HepG2 (cell line): ENCODE results near the gene CDC42SE1. TPM values are rescaled to one million over a fixed set of nuclear protein-coding genes. Genes with fewer than 3 reads are reported as not detected.

Experiments used
- ATAC-seq: fragments of 200-7000 bp; cut with Tn5 transposase; 3 replicates; pipeline ENCODE4 v1.9.1; 2020; ENCODE audit warnings: mild to moderate bottlenecking, moderate library complexity
- BruUV-seq: library from RNA; stranded (reverse); fragments of 400-500 nt; replicated peaks from 2 replicates; lab custom pipeline; 2021; lab: Mats Ljungman, UMichigan
- CTCF ChIA-PET: fragments of 300-600 bp; formaldehyde crosslinking; extraction: SDS; loops from one replicate; lab custom pipeline; 2021; ENCODE audit warnings: low total read pairs, inconsistent platforms, low intra/inter-chr PET ratio; lab: Yijun Ruan, JAX
- POLR2A ChIA-PET: fragments of 350-600 bp; sonication (Branson Sonifier 250); formaldehyde crosslinking; loops from one replicate; lab custom pipeline; 2020; ENCODE audit warnings: antibody characterized with exemption, inconsistent platforms; lab: Yijun Ruan, JAX
- DNase-seq: peaks from one replicate; pipeline ENCODE4 v3.0.0-alpha.2; 2015; ENCODE audit warnings: low spot score
- FAIRE-seq: peaks from 3 replicates; lab custom pipeline; 2011; peaks lifted over from hg19 to GRCh38; lab: Jason Lieb, UNC
- H2AFZ ChIP-seq: one replicate; pipeline ENCODE4 v1.6.1; 2011; ENCODE audit warnings: low read length, inconsistent platforms
- H3K27ac ChIP-seq: fragments of 300-600 bp; 3 replicates; pipeline ENCODE4 v1.8.0; 2011; ENCODE audit warnings: mixed run types, mild to moderate bottlenecking, mixed read lengths, low read length, inconsistent platforms; ENCODE audit not compliant: insufficient read depth; ENCODE audit errors: extremely low read length
- H3K27me3 ChIP-seq, 2 experiments: fragments of 200-600 bp in 1 of 2; 2 replicates in 1 of 2; 3 replicates in 1 of 2; pipeline versions ENCODE4 v1.6.0 to v1.8.0; 2011; ENCODE audit warnings: low read length in 2 of 2, mild to moderate bottlenecking in 2 of 2, moderate library complexity in 2 of 2, inconsistent platforms in 1 of 2; ENCODE audit not compliant: insufficient read depth in 2 of 2, control insufficient read depth in 1 of 2
- H3K36me3 ChIP-seq, 2 experiments: fragments of 200-600 bp in 1 of 2; replicated peaks in 1 of 2; 2 replicates in 1 of 2; 3 replicates in 1 of 2; pipeline versions ENCODE4 v1.5.1 to v1.8.0; 2011; ENCODE audit warnings: low read length in 2 of 2, inconsistent platforms in 1 of 2; ENCODE audit not compliant: insufficient read depth in 2 of 2, control insufficient read depth in 1 of 2
- H3K4me1 ChIP-seq: 2 replicates; pipeline ENCODE4 v1.5.1; 2012; ENCODE audit warnings: low read length, inconsistent platforms; ENCODE audit not compliant: insufficient read depth
- H3K4me2 ChIP-seq: 2 replicates; pipeline ENCODE4 v1.6.0; 2011; ENCODE audit warnings: low read depth, low read length, inconsistent platforms
- H3K4me3 ChIP-seq, 3 experiments: fragments of 200-600 bp in 1 of 3; sonication (generic), shearing (Covaris generic) in 1 of 3; replicated peaks in 1 of 3; 2 replicates each; pipeline ENCODE4 v1.5.1; 2011 to 2016; ENCODE audit warnings: low read length in 3 of 3, inconsistent platforms in 2 of 3, low read depth in 2 of 3, mild to moderate bottlenecking in 2 of 3, control low read depth in 1 of 3, mixed read lengths in 1 of 3; ENCODE audit not compliant: insufficient read depth in 1 of 3
- H3K79me2 ChIP-seq: one replicate; pipeline ENCODE4 v1.6.1; 2011; ENCODE audit warnings: low read length, inconsistent platforms; ENCODE audit not compliant: insufficient read depth
- H3K9ac ChIP-seq: 2 replicates; pipeline ENCODE4 v1.6.0; 2011; ENCODE audit warnings: mild to moderate bottlenecking, low read depth, low read length, inconsistent platforms; ENCODE audit not compliant: insufficient read depth
- H3K9me3 ChIP-seq: 2 replicates; pipeline ENCODE4 v1.5.1; 2012; ENCODE audit warnings: mild to moderate bottlenecking, low read length
- H4K20me1 ChIP-seq: 2 replicates; pipeline ENCODE4 v1.6.0; 2011; ENCODE audit warnings: inconsistent platforms, mild to moderate bottlenecking, low read length, moderate library complexity; ENCODE audit not compliant: insufficient read depth
- DPF2 ChIP-seq: sonication (generic); formaldehyde crosslinking; IDR thresholded peaks from 2 replicates; pipeline ENCODE4 v1.4.0; 2020; ENCODE audit warnings: mild to moderate bottlenecking, low read depth, missing genetic modification reagents, borderline replicate concordance
- EHMT2 ChIP-seq: fragments of 200-600 bp; sonication (generic); IDR thresholded peaks from 2 replicates; pipeline ENCODE4 v1.7.0; 2017; ENCODE audit warnings: antibody characterized with exemption, low read depth, low read length, borderline replicate concordance
- GPN1 ChIP-seq: sonication (generic); formaldehyde crosslinking; IDR thresholded peaks from 2 replicates; pipeline ENCODE4 v1.5.1; 2020; ENCODE audit warnings: missing genetic modification reagents, borderline replicate concordance
- NFE2L2 ChIP-seq: fragments of 150-350 bp; IDR thresholded peaks from 2 replicates; pipeline ENCODE4 v1.6.1; 2014; ENCODE audit warnings: low read length
- STAG1 ChIP-seq: sonication (generic); formaldehyde crosslinking; IDR thresholded peaks from 2 replicates; pipeline ENCODE4 v1.4.0; 2020; ENCODE audit warnings: missing genetic modification reagents
- ZNF556 ChIP-seq: sonication (generic); formaldehyde crosslinking; IDR thresholded peaks from 2 replicates; pipeline ENCODE4 v1.4.0; 2020; ENCODE audit warnings: mild to moderate bottlenecking, missing genetic modification reagents, borderline replicate concordance
- ZNF709 ChIP-seq: sonication (generic); formaldehyde crosslinking; IDR thresholded peaks from 2 replicates; pipeline ENCODE4 v1.5.0; 2020; ENCODE audit warnings: mild to moderate bottlenecking, missing genetic modification reagents
- WGBS: methylation state at CpG from one replicate; pipeline ENCODE4 v1.1.6; 2017; ENCODE audit warnings: low lambda C conversion rate; 5-methylcytosine and 5-hydroxymethylcytosine counted together
- in situ Hi-C: cut with HindIII; loops from 2 replicates; pipeline ENCODE4 v1.10.0; 2017; ENCODE audit warnings: low pct_unique_long_range_greater_than_20kb; ENCODE audit not compliant: extremely low pct_ligation_motif_present
- intact Hi-C: fragments of 100-400 bp; cut with micrococcal nuclease; formaldehyde crosslinking; loops from one replicate; pipeline ENCODE4 v1.10.0; 2022; ENCODE audit not compliant: unreplicated experiment
- polyA plus RNA-seq, 8 experiments: library from polyadenylated mRNA; depleted of rRNA in 3 of 8; stranded (reverse) in 7 of 8; unstranded in 1 of 8; fragments of >200 nt; fragmentation: Illumina TruSeq in 4 of 8; extraction: Trizol in 4 of 8; gene quantifications; 2 replicates each; pipeline versions ENCODE4 v1.2.1 to v1.2.3, GENCODE V29; 2011 to 2016; ENCODE audit warnings: low read depth in 4 of 8, missing spikeins in 1 of 8, mixed read lengths in 1 of 8; ENCODE audit not compliant: insufficient read depth in 1 of 8
- total RNA-seq, 5 experiments: library from RNA; depleted of rRNA; stranded (reverse); fragments of >200 nt; fragmentation: Illumina TruSeq; extraction: Trizol; gene quantifications; 2 replicates each; pipeline ENCODE4 v1.2.3, GENCODE V29; 2016; ENCODE audit warnings: low read depth in 1 of 5
- TF ChIP-seq, protein P1 (sequence below): sonication (generic); formaldehyde crosslinking; IDR thresholded peaks from 2 replicates; pipeline ENCODE4 v1.5.0; 2020; ENCODE audit warnings: mild to moderate bottlenecking, missing genetic modification reagents, moderate library complexity
- TF ChIP-seq, protein P2 (sequence below): sonication (generic); formaldehyde crosslinking; IDR thresholded peaks from 2 replicates; pipeline ENCODE4 v1.4.0; 2020; ENCODE audit warnings: mild to moderate bottlenecking, missing genetic modification reagents
- TF ChIP-seq, protein P3 (sequence below), 2 experiments: IDR thresholded peaks; 2 replicates each; pipeline ENCODE4 v1.6.1; 2011 to 2012; ENCODE audit warnings: low read length in 2 of 2, borderline replicate concordance in 1 of 2, low read depth in 1 of 2, mild to moderate bottlenecking in 1 of 2, moderate library complexity in 1 of 2

Gene CDC42SE1
- total and polyA plus RNA-seq, 2 of the 13 experiments (the other 11 are each of a cell fraction or from before 2014, with no cell fraction given): 17.6 to 17.9 TPM

DNA sequence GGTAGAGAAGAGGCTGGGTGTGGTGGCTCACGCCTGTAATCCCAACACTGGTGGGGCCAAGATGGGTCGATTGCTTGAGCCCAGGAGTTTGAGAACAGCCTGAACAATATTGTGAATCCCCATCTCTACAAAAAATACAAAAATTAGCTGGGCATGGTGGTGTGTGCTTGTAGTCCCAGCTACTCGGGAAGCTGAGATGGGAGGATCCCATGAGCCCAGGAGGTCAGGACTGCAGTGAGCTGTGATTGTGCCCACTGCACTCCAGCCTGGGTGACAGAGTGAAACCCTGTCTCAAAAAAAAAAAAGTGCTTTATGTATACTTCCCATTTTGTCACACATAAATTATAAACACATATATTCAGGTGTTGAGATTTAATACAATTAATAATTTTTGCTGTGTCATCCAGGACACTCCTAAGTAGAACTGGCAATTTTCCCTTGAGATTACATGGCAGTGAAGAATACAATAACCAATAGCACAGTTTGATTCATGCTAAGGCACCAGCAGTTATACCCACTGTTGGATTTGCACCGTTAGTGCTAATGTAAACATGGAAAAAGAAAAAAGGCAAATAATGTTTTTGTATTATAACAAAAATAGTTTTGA, 26.6 kb upstream of the CDC42SE1 start:
- Histone ChIP-seq H3K27me3 (no peaks in the 10 kb centered on the region), H3K9ac (no peak overlapping the region), H3K4me1 (no peaks in the 10 kb centered on the region), H3K4me3 (no peak overlapping the region), H3K9me3 (no peaks in the 10 kb centered on the region), H2AFZ (no peak overlapping the region), H3K36me3 (no peaks in the 10 kb centered on the region), H4K20me1 (no peaks in the 10 kb centered on the region), H3K79me2 (no peaks in the 10 kb centered on the region), H3K4me2 (no peak overlapping the region), H3K27ac (no peak overlapping the region)
- in situ Hi-C loops (no loop called here), intact Hi-C loops (no loop called here)
- WGBS: 13% methylated on average over 4 of the region's 4 CpGs
- POLR2A ChIA-PET: no interaction called here
- CTCF ChIA-PET: no interaction called here
- no peak for ATAC-seq
- no peak for DNase-seq
- TF ChIP-seq NFE2L2 (peak; percentile 54), DPF2 (no peak)
- no TSS peak for BruUV-seq
- no peak for FAIRE-seq

DNA sequence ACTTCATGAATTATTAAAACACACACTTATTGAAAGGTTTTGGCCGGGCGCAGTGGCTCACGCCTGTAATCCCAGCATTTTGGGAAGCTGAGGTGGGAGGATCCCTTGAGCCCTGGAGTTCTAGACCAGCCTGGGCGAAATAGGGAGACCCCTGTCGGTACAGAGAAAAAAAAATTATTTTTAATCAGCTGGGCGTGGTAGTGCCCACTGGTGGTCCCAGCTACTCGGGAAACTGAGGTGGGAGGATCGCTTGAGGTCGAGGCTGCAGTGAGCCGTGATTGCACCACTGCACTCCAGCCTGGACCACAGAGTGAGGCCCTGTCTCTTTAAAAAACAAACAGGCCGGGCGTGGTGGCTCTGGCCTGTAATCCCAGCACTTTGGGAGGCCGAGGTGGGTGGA, 12.8 kb upstream of the CDC42SE1 start:
- H3K4me3 ChIP-seq: no peak overlapping the region
- TF ChIP-seq, protein P1, sequence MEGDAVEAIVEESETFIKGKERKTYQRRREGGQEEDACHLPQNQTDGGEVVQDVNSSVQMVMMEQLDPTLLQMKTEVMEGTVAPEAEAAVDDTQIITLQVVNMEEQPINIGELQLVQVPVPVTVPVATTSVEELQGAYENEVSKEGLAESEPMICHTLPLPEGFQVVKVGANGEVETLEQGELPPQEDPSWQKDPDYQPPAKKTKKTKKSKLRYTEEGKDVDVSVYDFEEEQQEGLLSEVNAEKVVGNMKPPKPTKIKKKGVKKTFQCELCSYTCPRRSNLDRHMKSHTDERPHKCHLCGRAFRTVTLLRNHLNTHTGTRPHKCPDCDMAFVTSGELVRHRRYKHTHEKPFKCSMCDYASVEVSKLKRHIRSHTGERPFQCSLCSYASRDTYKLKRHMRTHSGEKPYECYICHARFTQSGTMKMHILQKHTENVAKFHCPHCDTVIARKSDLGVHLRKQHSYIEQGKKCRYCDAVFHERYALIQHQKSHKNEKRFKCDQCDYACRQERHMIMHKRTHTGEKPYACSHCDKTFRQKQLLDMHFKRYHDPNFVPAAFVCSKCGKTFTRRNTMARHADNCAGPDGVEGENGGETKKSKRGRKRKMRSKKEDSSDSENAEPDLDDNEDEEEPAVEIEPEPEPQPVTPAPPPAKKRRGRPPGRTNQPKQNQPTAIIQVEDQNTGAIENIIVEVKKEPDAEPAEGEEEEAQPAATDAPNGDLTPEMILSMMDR: peak; percentile 28; the same call in 1 of the 2 replicates
- TF ChIP-seq GPN1 (CRISPR knock-in tag) (no peak), STAG1 (0 out of 2 replicates have a peak, but pooled peaks have one; percentile 7), EHMT2 (no peak), ZNF709 (CRISPR knock-in tag) (no peak), ZNF556 (CRISPR knock-in tag) (no peak)
- TF ChIP-seq, protein P2, sequence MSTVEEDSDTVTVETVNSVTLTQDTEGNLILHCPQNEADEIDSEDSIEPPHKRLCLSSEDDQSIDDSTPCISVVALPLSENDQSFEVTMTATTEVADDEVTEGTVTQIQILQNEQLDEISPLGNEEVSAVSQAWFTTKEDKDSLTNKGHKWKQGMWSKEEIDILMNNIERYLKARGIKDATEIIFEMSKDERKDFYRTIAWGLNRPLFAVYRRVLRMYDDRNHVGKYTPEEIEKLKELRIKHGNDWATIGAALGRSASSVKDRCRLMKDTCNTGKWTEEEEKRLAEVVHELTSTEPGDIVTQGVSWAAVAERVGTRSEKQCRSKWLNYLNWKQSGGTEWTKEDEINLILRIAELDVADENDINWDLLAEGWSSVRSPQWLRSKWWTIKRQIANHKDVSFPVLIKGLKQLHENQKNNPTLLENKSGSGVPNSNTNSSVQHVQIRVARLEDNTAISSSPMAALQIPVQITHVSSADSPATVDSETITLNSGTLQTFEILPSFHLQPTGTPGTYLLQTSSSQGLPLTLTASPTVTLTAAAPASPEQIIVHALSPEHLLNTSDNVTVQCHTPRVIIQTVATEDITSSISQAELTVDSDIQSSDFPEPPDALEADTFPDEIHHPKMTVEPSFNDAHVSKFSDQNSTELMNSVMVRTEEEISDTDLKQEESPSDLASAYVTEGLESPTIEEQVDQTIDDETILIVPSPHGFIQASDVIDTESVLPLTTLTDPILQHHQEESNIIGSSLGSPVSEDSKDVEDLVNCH: no peak
- TF ChIP-seq, protein P3, sequence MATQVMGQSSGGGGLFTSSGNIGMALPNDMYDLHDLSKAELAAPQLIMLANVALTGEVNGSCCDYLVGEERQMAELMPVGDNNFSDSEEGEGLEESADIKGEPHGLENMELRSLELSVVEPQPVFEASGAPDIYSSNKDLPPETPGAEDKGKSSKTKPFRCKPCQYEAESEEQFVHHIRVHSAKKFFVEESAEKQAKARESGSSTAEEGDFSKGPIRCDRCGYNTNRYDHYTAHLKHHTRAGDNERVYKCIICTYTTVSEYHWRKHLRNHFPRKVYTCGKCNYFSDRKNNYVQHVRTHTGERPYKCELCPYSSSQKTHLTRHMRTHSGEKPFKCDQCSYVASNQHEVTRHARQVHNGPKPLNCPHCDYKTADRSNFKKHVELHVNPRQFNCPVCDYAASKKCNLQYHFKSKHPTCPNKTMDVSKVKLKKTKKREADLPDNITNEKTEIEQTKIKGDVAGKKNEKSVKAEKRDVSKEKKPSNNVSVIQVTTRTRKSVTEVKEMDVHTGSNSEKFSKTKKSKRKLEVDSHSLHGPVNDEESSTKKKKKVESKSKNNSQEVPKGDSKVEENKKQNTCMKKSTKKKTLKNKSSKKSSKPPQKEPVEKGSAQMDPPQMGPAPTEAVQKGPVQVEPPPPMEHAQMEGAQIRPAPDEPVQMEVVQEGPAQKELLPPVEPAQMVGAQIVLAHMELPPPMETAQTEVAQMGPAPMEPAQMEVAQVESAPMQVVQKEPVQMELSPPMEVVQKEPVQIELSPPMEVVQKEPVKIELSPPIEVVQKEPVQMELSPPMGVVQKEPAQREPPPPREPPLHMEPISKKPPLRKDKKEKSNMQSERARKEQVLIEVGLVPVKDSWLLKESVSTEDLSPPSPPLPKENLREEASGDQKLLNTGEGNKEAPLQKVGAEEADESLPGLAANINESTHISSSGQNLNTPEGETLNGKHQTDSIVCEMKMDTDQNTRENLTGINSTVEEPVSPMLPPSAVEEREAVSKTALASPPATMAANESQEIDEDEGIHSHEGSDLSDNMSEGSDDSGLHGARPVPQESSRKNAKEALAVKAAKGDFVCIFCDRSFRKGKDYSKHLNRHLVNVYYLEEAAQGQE (IDR thresholded peaks at IDR 0.05; ENCODE audit: borderline replicate concordance in 1 of 2, low read depth in 1 of 2, low read length in 2 of 2): no peak

More for the DNA sequence above, 12.8 kb upstream of the CDC42SE1 start:
- DNase-seq (no peak), FAIRE-seq (no peak), ATAC-seq (peak; percentile 18; the same call in 2 of the 3 replicates)
- H3K9ac ChIP-seq: no peak overlapping the region
- WGBS: 24% methylated on average over 12 of the region's 13 CpGs
- no peaks in the 10 kb centered on the region for H3K27me3 ChIP-seq
- intact Hi-C loops (no loop called here), in situ Hi-C loops (no loop called here)
- H3K9me3 ChIP-seq: no peaks in the 10 kb centered on the region
- no peak overlapping the region for H3K27ac ChIP-seq
- H3K4me1 ChIP-seq: peaks cover 25% of the 10 kb centered on the region
- H3K36me3 ChIP-seq: no peaks in the 10 kb centered on the region
- H3K4me2 ChIP-seq: no peak overlapping the region
- BruUV-seq: no TSS peak
- H4K20me1 ChIP-seq: no peaks in the 10 kb centered on the region
- POLR2A ChIA-PET: no interaction called here
- H2AFZ ChIP-seq: no peak overlapping the region
- no peaks in the 10 kb centered on the region for H3K79me2 ChIP-seq
- CTCF ChIA-PET: no interaction called here
